Measurements from ENCODE around the gene RHOF.

The RHOF gene

DNA sequence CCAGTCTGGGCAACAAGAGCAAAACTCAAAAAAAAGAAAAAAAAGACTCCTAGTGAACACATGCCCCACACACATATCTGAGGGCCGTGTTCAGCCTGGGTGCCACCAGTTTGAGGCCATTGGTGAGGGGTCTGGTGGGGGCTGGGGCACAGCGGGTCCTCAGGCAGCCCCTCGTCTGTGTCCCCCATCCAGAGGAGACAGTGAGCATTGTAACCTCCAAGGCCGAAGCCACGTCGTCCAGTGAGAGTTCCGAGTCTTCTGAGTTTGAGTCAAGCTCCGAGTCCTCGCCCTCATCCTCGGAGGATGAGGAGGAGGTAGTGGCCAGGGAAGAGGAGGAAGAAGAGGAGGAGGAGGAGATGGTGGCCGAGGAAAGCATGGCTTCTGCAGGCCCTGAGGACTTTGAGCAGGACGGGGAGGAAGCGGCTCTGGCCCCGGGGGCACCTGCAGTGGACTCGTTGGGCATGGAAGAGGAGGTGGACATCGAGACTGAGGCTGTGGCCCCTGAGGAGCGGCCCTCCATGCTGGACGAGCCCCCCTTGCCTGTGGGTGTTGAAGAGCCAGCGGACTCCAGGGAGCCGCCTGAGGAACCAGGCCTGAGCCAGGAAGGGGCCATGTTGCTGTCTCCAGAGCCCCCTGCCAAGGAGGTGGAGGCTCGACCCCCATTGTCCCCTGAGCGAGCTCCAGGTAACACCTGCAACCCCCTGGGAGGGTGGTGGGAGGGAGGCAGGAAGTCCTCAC is 25.9 kb upstream of the RHOF start:
- Histone ChIP-seq H3K4me3 (no peak overlapping the region), H3K27ac (no peak overlapping the region)
- DNase-seq (ENCODE audit: low spot score): peak; percentile 62
- TF ChIP-seq, protein P1, sequence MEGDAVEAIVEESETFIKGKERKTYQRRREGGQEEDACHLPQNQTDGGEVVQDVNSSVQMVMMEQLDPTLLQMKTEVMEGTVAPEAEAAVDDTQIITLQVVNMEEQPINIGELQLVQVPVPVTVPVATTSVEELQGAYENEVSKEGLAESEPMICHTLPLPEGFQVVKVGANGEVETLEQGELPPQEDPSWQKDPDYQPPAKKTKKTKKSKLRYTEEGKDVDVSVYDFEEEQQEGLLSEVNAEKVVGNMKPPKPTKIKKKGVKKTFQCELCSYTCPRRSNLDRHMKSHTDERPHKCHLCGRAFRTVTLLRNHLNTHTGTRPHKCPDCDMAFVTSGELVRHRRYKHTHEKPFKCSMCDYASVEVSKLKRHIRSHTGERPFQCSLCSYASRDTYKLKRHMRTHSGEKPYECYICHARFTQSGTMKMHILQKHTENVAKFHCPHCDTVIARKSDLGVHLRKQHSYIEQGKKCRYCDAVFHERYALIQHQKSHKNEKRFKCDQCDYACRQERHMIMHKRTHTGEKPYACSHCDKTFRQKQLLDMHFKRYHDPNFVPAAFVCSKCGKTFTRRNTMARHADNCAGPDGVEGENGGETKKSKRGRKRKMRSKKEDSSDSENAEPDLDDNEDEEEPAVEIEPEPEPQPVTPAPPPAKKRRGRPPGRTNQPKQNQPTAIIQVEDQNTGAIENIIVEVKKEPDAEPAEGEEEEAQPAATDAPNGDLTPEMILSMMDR (IDR thresholded peaks at IDR 0.05): no peak

DNA sequence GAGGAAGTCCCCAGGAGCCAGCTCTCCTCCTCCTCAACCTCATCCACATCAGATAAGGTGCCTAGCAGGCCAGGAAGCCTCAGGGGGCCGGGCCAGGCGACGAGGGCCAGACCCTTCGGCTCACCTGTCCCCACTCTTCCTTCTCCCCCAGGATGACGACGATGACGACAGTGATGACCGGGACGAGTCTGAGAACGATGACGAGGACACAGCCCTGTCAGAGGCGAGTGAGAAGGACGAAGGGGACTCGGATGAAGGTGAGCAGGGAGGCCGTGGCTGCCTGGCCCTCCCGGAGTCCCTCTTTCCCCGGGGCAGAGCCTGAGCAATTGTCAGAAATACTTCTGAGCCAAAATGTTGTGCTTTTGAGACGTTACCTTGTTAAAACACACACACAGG is 24.2 kb upstream of the RHOF start:
- TF ChIP-seq, protein P1 (IDR thresholded peaks at IDR 0.05): no peak
- H3K27ac ChIP-seq: no peak overlapping the region
- no peak for DNase-seq (ENCODE audit: low spot score)

DNA sequence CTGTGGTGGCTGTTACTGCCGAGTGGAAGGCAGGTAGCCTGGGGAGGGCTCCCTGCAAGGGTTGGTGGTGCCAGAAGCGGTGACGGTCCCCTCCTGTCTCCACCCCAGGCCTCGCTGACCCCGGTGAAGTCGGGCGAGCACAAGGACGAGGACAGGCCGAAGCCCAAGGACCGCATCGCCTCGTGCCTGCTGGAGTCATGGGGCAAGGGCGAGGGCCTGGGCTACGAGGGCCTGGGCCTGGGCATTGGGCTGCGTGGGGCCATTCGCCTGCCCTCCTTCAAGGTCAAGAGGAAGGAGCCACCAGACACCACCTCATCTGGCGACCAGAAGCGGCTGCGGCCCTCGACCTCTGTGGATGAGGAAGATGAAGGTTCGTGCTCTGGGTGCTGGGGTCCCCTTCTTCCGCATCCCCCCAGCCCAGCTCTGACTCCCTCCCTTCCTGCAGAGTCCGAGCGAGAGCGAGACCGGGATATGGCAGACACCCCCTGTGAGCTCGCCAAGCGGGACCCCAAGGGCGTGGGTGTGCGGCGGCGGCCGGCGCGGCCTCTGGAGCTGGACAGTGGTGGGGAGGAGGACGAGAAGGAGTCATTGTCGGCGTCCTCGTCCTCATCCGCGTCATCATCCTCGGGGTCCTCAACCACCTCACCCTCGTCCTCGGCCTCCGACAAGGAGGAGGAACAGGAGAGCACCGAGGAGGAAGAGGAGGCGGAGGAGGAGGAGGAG is 23.6 kb upstream of the RHOF start:
- no peak overlapping the region for H3K27ac ChIP-seq
- no peak for DNase-seq (ENCODE audit: low spot score)
- TF ChIP-seq, protein P1 (IDR thresholded peaks at IDR 0.05): no peak
- H3K4me3 ChIP-seq: no peak overlapping the region

More for the DNA sequence above, 24.2 kb upstream of the RHOF start:
- no peak overlapping the region for H3K4me3 ChIP-seq

DNA sequence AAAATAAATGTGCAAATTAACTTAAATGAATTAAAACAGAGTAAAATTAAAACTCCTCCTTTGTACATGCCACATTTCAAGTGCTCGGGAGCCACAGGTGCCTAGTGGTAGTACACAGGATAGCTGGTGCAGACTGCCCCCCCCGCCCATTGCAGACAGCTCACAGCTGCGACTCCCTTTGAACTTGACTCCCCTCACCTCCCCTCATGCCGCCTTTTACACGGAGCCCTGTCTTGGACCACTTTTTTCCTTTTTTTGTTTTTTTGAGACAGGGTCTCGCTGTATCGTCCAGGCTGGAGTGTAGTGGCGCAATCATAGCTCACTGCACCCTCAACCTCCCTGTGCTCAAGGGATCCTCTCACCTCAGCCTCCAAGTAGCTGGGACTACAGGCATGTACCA is 21.8 kb upstream of the RHOF start:
- H3K4me3 ChIP-seq: no peak overlapping the region
- no peak overlapping the region for H3K27ac ChIP-seq
- TF ChIP-seq, protein P1 (IDR thresholded peaks at IDR 0.05): no peak
- no peak for DNase-seq (ENCODE audit: low spot score)

DNA sequence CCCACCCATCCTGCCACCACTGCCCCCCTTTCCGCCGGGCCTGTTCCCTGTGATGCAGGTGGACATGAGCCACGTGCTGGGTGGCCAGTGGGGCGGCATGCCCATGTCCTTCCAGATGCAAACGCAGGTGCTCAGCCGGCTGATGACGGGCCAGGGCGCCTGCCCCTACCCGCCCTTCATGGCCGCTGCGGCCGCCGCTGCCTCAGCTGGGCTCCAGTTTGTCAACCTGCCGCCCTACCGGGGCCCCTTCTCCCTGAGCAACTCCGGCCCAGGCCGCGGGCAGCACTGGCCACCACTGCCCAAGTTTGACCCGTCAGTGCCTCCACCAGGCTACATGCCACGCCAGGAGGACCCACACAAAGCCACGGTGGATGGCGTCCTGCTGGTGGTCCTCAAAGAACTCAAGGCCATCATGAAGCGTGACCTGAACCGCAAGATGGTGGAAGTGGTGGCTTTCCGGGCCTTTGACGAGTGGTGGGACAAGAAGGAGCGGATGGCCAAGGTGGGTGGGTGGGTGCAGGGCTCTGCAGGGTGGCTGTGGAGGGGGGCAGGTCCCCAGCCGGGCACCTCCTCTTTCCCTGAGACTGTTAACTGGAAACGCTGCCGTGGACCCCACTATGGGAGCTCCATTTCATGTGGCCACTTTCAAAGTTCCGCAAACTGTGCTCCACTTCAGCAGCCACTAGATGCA is 21.1 kb upstream of the RHOF start:
- DNase-seq (ENCODE audit: low spot score): no peak
- TF ChIP-seq, protein P1 (IDR thresholded peaks at IDR 0.05): no peak
- Histone ChIP-seq H3K4me3 (no peak overlapping the region), H3K27ac (no peak overlapping the region)

DNA sequence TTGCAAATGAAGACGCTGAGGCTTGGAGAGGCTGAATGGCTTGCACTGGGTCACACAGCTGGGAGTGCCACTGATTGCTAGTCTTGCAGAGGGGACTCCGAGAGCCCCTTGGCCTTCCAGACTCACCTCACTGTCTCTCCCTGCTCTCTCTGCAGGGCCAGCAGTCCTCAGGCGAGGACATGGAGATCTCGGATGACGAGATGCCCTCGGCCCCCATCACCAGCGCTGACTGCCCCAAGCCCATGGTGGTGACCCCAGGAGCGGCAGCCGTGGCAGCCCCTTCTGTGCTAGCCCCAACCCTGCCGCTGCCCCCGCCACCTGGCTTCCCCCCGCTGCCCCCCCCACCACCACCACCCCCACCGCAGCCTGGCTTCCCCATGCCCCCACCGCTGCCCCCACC is 20.5 kb upstream of the RHOF start:
- Histone ChIP-seq H3K27ac (no peak overlapping the region), H3K4me3 (no peak overlapping the region)
- DNase-seq (ENCODE audit: low spot score): no peak
- TF ChIP-seq, protein P1 (IDR thresholded peaks at IDR 0.05): no peak

Data from coronary artery (tissue), 2 donors.